Measurements from ENCODE around the gene GPAM. TPM values are rescaled to one million over a fixed set of nuclear protein-coding genes. Genes with fewer than 3 reads are reported as not detected.

Gene GPAM
- polyA plus RNA-seq, 1 of the 3 experiments (the other 2 are of a cell fraction): 2.1 TPM

DNA sequence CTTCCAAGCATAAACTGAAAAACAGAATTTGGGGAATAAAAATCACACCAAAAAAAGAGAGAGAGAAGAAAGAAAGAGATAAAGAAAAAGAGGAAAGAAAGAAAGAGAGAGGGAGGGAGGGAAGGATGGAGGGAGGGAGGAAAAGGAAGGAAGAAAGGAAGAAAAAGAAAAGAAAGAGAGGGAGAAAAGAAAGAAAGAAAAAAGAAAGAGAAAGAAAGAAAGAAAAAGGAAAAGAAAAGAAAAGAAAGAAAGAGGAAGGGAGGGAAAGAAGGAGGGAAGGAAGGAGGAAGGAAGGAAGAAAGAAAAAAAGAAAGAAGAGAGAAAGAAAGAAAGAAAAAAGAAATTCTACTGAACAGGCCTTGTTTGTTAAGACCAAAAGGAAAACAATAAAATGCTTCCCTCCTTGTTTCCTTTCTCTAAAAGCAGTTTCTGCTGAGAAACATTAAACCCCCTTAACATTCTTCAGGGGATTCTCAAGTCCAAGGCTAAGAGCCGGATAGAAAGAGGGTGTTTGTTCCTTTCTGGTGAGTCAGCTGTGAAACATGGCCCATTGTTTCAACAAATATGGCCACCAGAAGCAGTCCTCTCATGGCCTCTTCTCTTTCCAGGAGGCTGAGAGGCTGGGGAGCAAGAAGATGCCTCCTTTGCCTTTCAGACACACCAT is 46.9 kb upstream of the GPAM start (continued):
- TF ChIP-seq ZBTB33 (IDR thresholded peaks at IDR 0.05; ENCODE audit: borderline replicate concordance, low read depth): no peak
- no peak for TF ChIP-seq CHD2 (IDR thresholded peaks at IDR 0.05; ENCODE audit: low read length, partially characterized antibody)
- no peak for TF ChIP-seq IRF3 (IDR thresholded peaks at IDR 0.05; ENCODE audit: low read depth, low read length)
- no peak for TF ChIP-seq EP300 (IDR thresholded peaks at IDR 0.05; ENCODE audit: borderline replicate concordance in 1 of 2, low read depth in 1 of 2, low read length in 1 of 2)
- no peak for TF ChIP-seq TAF1 (IDR thresholded peaks at IDR 0.05; ENCODE audit: borderline replicate concordance, low read depth, low read length)
- TF ChIP-seq, protein P1, sequence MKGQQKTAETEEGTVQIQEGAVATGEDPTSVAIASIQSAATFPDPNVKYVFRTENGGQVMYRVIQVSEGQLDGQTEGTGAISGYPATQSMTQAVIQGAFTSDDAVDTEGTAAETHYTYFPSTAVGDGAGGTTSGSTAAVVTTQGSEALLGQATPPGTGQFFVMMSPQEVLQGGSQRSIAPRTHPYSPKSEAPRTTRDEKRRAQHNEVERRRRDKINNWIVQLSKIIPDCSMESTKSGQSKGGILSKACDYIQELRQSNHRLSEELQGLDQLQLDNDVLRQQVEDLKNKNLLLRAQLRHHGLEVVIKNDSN (IDR thresholded peaks at IDR 0.05; ENCODE audit: borderline replicate concordance, low read depth): no peak
- TF ChIP-seq SIN3A (IDR thresholded peaks at IDR 0.05; ENCODE audit: borderline replicate concordance, low read depth, low read length): no peak
- TF ChIP-seq FOSL2 (IDR thresholded peaks at IDR 0.05; ENCODE audit: borderline replicate concordance, low read depth): no peak

GRCh38 chr10:112229901-112230300 is 46.3 kb upstream of the GPAM start:
- Histone ChIP-seq H3K4me3 (ENCODE audit: low read depth in 2 of 2, low read length in 1 of 2) (no peak overlapping the region), H3F3A (replicated peaks; ENCODE audit: insufficient read depth) (no peaks in the 10 kb centered on the region), H3K36me3 (replicated peaks in 1 of 2; ENCODE audit: control insufficient read depth in 1 of 2, insufficient read depth in 2 of 2, low read length in 1 of 2) (no peaks in the 10 kb centered on the region), H3K27me3 (ENCODE audit: insufficient read depth) (no peaks in the 10 kb centered on the region), H3K9me3 (no peaks in the 10 kb centered on the region), H3K4me1 (ENCODE audit: control insufficient read depth in 1 of 2, insufficient read depth in 2 of 2, low read depth in 1 of 2, low read length in 1 of 2) (peaks cover 0 to 20% of the 10 kb centered on the region in 2 experiments; a peak in 1 of 4 replicates), H3K27ac (ENCODE audit: low read depth in 2 of 2, low read length in 1 of 2) (no peak overlapping the region), H2AFZ (ENCODE audit: low read depth) (no peak overlapping the region), H3K4me2 (no peak overlapping the region), H3K9ac (no peak overlapping the region), H3K9me2 (no peaks in the 10 kb centered on the region), H3K79me2 (ENCODE audit: insufficient read depth) (no peaks in the 10 kb centered on the region), H4K20me1 (ENCODE audit: insufficient read depth) (no peaks in the 10 kb centered on the region)
- DNase-seq: no peak
- WGBS (ENCODE audit: low lambda C conversion rate): 20% methylated on average over 3 of the region's 3 CpGs
- ChIA-PET CTCF (no interaction called here), POLR2A (no interaction called here)
- TF ChIP-seq, protein P2, sequence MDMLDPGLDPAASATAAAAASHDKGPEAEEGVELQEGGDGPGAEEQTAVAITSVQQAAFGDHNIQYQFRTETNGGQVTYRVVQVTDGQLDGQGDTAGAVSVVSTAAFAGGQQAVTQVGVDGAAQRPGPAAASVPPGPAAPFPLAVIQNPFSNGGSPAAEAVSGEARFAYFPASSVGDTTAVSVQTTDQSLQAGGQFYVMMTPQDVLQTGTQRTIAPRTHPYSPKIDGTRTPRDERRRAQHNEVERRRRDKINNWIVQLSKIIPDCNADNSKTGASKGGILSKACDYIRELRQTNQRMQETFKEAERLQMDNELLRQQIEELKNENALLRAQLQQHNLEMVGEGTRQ (IDR thresholded peaks at IDR 0.05; ENCODE audit: borderline replicate concordance, low read depth, low read length): no peak
- TF ChIP-seq TAF1 (IDR thresholded peaks at IDR 0.05; ENCODE audit: borderline replicate concordance, low read depth, low read length): no peak
- TF ChIP-seq, protein P3, sequence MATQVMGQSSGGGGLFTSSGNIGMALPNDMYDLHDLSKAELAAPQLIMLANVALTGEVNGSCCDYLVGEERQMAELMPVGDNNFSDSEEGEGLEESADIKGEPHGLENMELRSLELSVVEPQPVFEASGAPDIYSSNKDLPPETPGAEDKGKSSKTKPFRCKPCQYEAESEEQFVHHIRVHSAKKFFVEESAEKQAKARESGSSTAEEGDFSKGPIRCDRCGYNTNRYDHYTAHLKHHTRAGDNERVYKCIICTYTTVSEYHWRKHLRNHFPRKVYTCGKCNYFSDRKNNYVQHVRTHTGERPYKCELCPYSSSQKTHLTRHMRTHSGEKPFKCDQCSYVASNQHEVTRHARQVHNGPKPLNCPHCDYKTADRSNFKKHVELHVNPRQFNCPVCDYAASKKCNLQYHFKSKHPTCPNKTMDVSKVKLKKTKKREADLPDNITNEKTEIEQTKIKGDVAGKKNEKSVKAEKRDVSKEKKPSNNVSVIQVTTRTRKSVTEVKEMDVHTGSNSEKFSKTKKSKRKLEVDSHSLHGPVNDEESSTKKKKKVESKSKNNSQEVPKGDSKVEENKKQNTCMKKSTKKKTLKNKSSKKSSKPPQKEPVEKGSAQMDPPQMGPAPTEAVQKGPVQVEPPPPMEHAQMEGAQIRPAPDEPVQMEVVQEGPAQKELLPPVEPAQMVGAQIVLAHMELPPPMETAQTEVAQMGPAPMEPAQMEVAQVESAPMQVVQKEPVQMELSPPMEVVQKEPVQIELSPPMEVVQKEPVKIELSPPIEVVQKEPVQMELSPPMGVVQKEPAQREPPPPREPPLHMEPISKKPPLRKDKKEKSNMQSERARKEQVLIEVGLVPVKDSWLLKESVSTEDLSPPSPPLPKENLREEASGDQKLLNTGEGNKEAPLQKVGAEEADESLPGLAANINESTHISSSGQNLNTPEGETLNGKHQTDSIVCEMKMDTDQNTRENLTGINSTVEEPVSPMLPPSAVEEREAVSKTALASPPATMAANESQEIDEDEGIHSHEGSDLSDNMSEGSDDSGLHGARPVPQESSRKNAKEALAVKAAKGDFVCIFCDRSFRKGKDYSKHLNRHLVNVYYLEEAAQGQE (IDR thresholded peaks at IDR 0.05; ENCODE audit: low read depth, low read length): no peak
- no peak for TF ChIP-seq FOXM1 (IDR thresholded peaks at IDR 0.05; ENCODE audit: low read depth)
- no peak for TF ChIP-seq POLR2AphosphoS5 (IDR thresholded peaks at IDR 0.05; ENCODE audit: low read depth, low read length)
- no peak for TF ChIP-seq ELF1 (IDR thresholded peaks at IDR 0.05)
- no peak for TF ChIP-seq RFX5 (IDR thresholded peaks at IDR 0.05; ENCODE audit: low read length)
- no peak for TF ChIP-seq GABPA (IDR thresholded peaks at IDR 0.05; ENCODE audit: low read depth)
- TF ChIP-seq RAD21 (IDR thresholded peaks at IDR 0.05; ENCODE audit: low read length): no peak
- TF ChIP-seq YY1 (IDR thresholded peaks at IDR 0.05; ENCODE audit: low read depth): no peak
- TF ChIP-seq NRF1 (IDR thresholded peaks at IDR 0.05; ENCODE audit: low read depth, low read length): no peak
- TF ChIP-seq TCF12 (IDR thresholded peaks at IDR 0.05): no peak
- no peak for TF ChIP-seq MXI1 (IDR thresholded peaks at IDR 0.05; ENCODE audit: low read depth, low read length)
- TF ChIP-seq, protein P4, sequence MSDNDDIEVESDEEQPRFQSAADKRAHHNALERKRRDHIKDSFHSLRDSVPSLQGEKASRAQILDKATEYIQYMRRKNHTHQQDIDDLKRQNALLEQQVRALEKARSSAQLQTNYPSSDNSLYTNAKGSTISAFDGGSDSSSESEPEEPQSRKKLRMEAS (IDR thresholded peaks at IDR 0.05; ENCODE audit: low read depth): no peak
- TF ChIP-seq, protein P1 (IDR thresholded peaks at IDR 0.05; ENCODE audit: borderline replicate concordance, low read depth): no peak
- TF ChIP-seq EZH2phosphoT487 (IDR thresholded peaks at IDR 0.05; ENCODE audit: borderline replicate concordance, low read depth): no peak

Measured in SK-N-SH (cell line).